WTC11 (cell line): ENCODE data around the gene FSTL4.

Experiments
- ATF2 ChIP-seq: sonication (generic); formaldehyde crosslinking; IDR thresholded peaks from 2 replicates; pipeline ENCODE4 v1.8.1; 2022; ENCODE audit warnings: low read depth, missing genetic modification reagents, borderline replicate concordance
- ESRRA ChIP-seq: sonication (generic); formaldehyde crosslinking; IDR thresholded peaks from 2 replicates; pipeline ENCODE4 v1.8.1; 2022; ENCODE audit warnings: mild to moderate bottlenecking, missing genetic modification reagents, borderline replicate concordance
- HMGA2 ChIP-seq: fragments of 250-450 bp; sonication (Bioruptor Pico); IDR thresholded peaks from 2 replicates; pipeline ENCODE4 v1.4.0; 2021; ENCODE audit warnings: mild to moderate bottlenecking, moderate library complexity
- USF2 ChIP-seq: sonication (generic); formaldehyde crosslinking; IDR thresholded peaks from 2 replicates; pipeline ENCODE4 v1.8.1; 2023; ENCODE audit warnings: mild to moderate bottlenecking, missing genetic modification reagents, moderate library complexity
- ZNF396 ChIP-seq: fragments of 250-450 bp; sonication (Bioruptor Pico); IDR thresholded peaks from 2 replicates; pipeline ENCODE4 v1.8.0; 2021; ENCODE audit warnings: mild to moderate bottlenecking, moderate library complexity, borderline replicate concordance
- ZNF512 ChIP-seq: sonication (generic); formaldehyde crosslinking; IDR thresholded peaks from 2 replicates; pipeline ENCODE4 v1.8.1; 2022; ENCODE audit warnings: missing genetic modification reagents, borderline replicate concordance
- TF ChIP-seq, protein P1 (sequence below): fragments of 200-600 bp; IDR thresholded peaks from 2 replicates; pipeline ENCODE4 v1.8.0; 2022; ENCODE audit warnings: antibody characterized with exemption
- TF ChIP-seq, protein P2 (sequence below): sonication (generic); formaldehyde crosslinking; IDR thresholded peaks from 2 replicates; pipeline ENCODE4 v1.8.0; 2023; ENCODE audit warnings: missing genetic modification reagents, mild to moderate bottlenecking, borderline replicate concordance

DNA sequence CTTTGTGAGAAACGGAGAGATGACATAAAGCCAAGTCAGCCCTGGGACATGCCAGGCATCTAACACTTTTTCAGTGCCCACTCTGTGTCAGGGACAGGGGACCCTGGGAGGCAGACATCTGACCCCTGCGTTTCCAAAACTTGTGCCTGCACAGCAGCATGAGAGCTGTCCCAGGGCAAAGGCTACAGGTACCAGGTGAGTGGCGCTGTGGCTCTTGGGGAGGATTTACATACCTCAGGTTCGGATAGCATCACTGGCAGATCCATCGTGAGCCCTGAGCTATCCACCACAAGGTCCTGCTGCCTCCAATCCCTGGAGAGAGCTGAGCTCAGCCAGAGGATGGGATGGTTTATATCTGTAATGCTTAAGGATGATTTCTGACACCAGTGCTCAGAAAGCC, 52.4 kb downstream of the FSTL4 start:
- TF ChIP-seq, protein P1, sequence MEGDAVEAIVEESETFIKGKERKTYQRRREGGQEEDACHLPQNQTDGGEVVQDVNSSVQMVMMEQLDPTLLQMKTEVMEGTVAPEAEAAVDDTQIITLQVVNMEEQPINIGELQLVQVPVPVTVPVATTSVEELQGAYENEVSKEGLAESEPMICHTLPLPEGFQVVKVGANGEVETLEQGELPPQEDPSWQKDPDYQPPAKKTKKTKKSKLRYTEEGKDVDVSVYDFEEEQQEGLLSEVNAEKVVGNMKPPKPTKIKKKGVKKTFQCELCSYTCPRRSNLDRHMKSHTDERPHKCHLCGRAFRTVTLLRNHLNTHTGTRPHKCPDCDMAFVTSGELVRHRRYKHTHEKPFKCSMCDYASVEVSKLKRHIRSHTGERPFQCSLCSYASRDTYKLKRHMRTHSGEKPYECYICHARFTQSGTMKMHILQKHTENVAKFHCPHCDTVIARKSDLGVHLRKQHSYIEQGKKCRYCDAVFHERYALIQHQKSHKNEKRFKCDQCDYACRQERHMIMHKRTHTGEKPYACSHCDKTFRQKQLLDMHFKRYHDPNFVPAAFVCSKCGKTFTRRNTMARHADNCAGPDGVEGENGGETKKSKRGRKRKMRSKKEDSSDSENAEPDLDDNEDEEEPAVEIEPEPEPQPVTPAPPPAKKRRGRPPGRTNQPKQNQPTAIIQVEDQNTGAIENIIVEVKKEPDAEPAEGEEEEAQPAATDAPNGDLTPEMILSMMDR, result no peak
- no peak for TF ChIP-seq USF2
- TF ChIP-seq ATF2, result no peak
- TF ChIP-seq ZNF396, result no peak
- TF ChIP-seq, protein P2, sequence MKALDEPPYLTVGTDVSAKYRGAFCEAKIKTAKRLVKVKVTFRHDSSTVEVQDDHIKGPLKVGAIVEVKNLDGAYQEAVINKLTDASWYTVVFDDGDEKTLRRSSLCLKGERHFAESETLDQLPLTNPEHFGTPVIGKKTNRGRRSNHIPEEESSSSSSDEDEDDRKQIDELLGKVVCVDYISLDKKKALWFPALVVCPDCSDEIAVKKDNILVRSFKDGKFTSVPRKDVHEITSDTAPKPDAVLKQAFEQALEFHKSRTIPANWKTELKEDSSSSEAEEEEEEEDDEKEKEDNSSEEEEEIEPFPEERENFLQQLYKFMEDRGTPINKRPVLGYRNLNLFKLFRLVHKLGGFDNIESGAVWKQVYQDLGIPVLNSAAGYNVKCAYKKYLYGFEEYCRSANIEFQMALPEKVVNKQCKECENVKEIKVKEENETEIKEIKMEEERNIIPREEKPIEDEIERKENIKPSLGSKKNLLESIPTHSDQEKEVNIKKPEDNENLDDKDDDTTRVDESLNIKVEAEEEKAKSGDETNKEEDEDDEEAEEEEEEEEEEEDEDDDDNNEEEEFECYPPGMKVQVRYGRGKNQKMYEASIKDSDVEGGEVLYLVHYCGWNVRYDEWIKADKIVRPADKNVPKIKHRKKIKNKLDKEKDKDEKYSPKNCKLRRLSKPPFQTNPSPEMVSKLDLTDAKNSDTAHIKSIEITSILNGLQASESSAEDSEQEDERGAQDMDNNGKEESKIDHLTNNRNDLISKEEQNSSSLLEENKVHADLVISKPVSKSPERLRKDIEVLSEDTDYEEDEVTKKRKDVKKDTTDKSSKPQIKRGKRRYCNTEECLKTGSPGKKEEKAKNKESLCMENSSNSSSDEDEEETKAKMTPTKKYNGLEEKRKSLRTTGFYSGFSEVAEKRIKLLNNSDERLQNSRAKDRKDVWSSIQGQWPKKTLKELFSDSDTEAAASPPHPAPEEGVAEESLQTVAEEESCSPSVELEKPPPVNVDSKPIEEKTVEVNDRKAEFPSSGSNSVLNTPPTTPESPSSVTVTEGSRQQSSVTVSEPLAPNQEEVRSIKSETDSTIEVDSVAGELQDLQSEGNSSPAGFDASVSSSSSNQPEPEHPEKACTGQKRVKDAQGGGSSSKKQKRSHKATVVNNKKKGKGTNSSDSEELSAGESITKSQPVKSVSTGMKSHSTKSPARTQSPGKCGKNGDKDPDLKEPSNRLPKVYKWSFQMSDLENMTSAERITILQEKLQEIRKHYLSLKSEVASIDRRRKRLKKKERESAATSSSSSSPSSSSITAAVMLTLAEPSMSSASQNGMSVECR (CRISPR knock-in tag), result no peak
- TF ChIP-seq ZNF512 (CRISPR knock-in tag), result no peak
- no peak for TF ChIP-seq ESRRA
- no peak for TF ChIP-seq HMGA2
